ENCODE data around the gene VWF.

VWF gene

DNA sequence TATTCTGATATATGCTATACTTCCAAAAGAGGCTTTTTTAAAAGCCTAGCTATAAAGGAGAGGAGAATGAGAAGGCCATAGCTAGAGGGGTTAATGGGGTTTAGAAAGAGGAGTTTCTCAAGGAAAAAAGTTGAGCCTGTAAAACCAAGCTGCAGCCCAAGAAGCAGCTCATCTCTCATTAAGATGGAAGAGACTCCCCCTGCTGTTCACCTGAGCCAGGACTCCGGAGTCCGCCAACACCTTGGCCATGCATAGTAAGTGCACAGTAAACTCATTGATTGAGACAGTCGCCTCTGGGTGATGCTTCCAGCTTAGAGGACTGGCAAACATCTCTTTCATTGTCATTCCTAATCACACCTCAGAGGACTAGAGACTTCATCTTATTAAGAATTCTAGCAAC lies 225.6 kb downstream of the VWF start:
- H3K27ac ChIP-seq (replicated peaks): no peak overlapping the region
- TF ChIP-seq, protein P1, sequence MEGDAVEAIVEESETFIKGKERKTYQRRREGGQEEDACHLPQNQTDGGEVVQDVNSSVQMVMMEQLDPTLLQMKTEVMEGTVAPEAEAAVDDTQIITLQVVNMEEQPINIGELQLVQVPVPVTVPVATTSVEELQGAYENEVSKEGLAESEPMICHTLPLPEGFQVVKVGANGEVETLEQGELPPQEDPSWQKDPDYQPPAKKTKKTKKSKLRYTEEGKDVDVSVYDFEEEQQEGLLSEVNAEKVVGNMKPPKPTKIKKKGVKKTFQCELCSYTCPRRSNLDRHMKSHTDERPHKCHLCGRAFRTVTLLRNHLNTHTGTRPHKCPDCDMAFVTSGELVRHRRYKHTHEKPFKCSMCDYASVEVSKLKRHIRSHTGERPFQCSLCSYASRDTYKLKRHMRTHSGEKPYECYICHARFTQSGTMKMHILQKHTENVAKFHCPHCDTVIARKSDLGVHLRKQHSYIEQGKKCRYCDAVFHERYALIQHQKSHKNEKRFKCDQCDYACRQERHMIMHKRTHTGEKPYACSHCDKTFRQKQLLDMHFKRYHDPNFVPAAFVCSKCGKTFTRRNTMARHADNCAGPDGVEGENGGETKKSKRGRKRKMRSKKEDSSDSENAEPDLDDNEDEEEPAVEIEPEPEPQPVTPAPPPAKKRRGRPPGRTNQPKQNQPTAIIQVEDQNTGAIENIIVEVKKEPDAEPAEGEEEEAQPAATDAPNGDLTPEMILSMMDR (IDR thresholded peaks at IDR 0.05; ENCODE audit: insufficient read depth, low read length): no peak
- TF ChIP-seq GABPA (IDR thresholded peaks at IDR 0.05; ENCODE audit: low read depth): no peak
- no peak for TF ChIP-seq REST (IDR thresholded peaks at IDR 0.05; ENCODE audit: insufficient replicate concordance, low read depth)
- no peak for TF ChIP-seq SPI1 (IDR thresholded peaks at IDR 0.05; ENCODE audit: borderline replicate concordance, low read depth)
- no peak for TF ChIP-seq POLR2AphosphoS5 (IDR thresholded peaks at IDR 0.05; ENCODE audit: low read depth)
- DNase-seq (ENCODE audit: low read depth in 1 of 2, low spot score in 1 of 2): no peak
- no peaks in the 10 kb centered on the region for H3K27me3 ChIP-seq (ENCODE audit: insufficient read depth, poor library complexity, severe bottlenecking)
- H3K4me3 ChIP-seq (replicated peaks; ENCODE audit: insufficient read depth, low read length): no peak overlapping the region
